ENCODE results near the gene PCSK2.

DNA sequence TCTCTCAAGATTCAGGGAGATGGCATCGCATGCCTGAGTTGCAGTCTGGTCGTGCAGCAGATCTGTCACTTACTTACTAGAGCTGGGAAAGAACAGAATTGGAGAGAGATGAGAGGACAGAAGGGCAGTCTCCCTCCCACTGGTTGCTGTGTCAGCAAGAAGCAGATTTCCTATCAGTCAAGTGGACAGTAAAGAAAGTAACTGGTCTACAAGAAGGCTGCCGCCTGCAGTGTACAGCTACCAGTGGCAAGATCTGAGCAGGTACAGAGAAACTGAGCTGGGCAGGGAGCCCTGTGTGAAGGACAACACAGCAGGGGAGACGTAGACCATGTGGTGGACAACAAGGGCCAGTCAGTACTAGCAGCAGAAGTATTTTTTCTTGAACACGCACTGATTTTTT is 49.5 kb upstream of the PCSK2 start:
- TF ChIP-seq CTCF (IDR thresholded peaks at IDR 0.05 in 8 of 11, conservative IDR thresholded peaks at IDR 0.05 in 3 of 11), result no peak
- TF ChIP-seq POLR2A (IDR thresholded peaks at IDR 0.05), result no peak
- TF ChIP-seq POLR2AphosphoS5 (IDR thresholded peaks at IDR 0.05), result no peak

All from spleen (tissue), 7 donors.